Calu3 (cell line): ENCODE results near the gene ZXDB. TPM values are rescaled to one million over a fixed set of nuclear protein-coding genes. Genes with fewer than 3 reads are reported as not detected.

Experiments used
- BruUV-seq: library from RNA; stranded (reverse); fragments of 400-500 nt; replicated peaks from 2 replicates; lab custom pipeline; 2021; lab: Mats Ljungman, UMichigan
- CTCF ChIA-PET: fragments of 300-600 bp; sonication (Branson Sonifier 250); formaldehyde crosslinking; loops from one replicate; lab custom pipeline; 2022; ENCODE audit warnings: antibody characterized with exemption; lab: Charles Lee
- DNase-seq: peaks from one replicate; pipeline ENCODE4 v3.0.0; 2022
- H3K27ac Mint-ChIP-seq: one replicate; pipeline ENCODE4 v1.8.0; 2022; ENCODE audit warnings: mixed read lengths; ENCODE audit not compliant: unreplicated experiment
- H3K27me3 Mint-ChIP-seq: one replicate; pipeline ENCODE4 v1.8.0; 2022; ENCODE audit warnings: mixed read lengths; ENCODE audit not compliant: unreplicated experiment
- H3K36me3 Mint-ChIP-seq: one replicate; pipeline ENCODE4 v1.8.0; 2022; ENCODE audit warnings: mild to moderate bottlenecking, moderate library complexity, mixed read lengths; ENCODE audit not compliant: insufficient read depth, unreplicated experiment
- H3K4me1 Mint-ChIP-seq: one replicate; pipeline ENCODE4 v1.8.0; 2022; ENCODE audit warnings: mild to moderate bottlenecking, low read depth, mixed read lengths; ENCODE audit not compliant: unreplicated experiment
- H3K4me3 Mint-ChIP-seq: one replicate; pipeline ENCODE4 v1.8.0; 2022; ENCODE audit warnings: mild to moderate bottlenecking, low read depth, moderate library complexity, mixed read lengths; ENCODE audit not compliant: unreplicated experiment
- H3K9me3 Mint-ChIP-seq: one replicate; pipeline ENCODE4 v1.8.0; 2022; ENCODE audit warnings: low read depth, mixed read lengths; ENCODE audit not compliant: unreplicated experiment
- intact Hi-C: fragments of 100-400 bp; cut with micrococcal nuclease; formaldehyde crosslinking; loops from one replicate; pipeline ENCODE4 v1.10.0; 2022; ENCODE audit not compliant: unreplicated experiment
- total RNA-seq: library from RNA; stranded (reverse); gene quantifications from 2 replicates; pipeline ENCODE4 v1.2.3, GENCODE V29; 2022
- TF ChIP-seq, protein P1 (sequence below): fragments of 200-600 bp; IDR thresholded peaks from one replicate; pipeline ENCODE4 v1.8.0; 2022; ENCODE audit warnings: antibody characterized with exemption; ENCODE audit not compliant: unreplicated experiment

ZXDB gene
- total RNA-seq, 1 experiment from 2014 or later: 8.8 TPM

DNA sequence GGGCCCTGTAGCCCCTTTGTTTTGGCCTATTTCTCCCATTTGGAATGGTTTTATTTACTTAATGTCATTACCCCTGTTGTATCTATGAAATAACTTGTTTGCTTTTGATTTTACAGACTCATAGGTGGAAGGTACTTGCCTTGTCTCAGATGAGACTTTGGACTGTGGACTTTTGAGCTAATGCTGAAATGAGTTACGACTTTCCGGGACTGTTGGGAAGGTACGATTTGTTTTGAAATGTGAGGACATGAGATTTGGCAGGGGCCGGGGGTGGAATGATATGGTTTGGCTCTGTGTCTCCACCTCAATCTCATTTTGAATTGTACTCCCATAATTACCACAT lies 48.8 kb downstream of the ZXDB start:
- no TSS peak for BruUV-seq
- Mint-ChIP-seq H3K27me3 (no peaks in the 10 kb centered on the region), H3K4me1 (no peaks in the 10 kb centered on the region), H3K4me3 (no peak overlapping the region), H3K36me3 (no peaks in the 10 kb centered on the region), H3K27ac (no peak overlapping the region), H3K9me3 (peaks cover 9% of the 10 kb centered on the region)
- CTCF ChIA-PET: no interaction called here
- DNase-seq: no peak
- TF ChIP-seq, protein P1, sequence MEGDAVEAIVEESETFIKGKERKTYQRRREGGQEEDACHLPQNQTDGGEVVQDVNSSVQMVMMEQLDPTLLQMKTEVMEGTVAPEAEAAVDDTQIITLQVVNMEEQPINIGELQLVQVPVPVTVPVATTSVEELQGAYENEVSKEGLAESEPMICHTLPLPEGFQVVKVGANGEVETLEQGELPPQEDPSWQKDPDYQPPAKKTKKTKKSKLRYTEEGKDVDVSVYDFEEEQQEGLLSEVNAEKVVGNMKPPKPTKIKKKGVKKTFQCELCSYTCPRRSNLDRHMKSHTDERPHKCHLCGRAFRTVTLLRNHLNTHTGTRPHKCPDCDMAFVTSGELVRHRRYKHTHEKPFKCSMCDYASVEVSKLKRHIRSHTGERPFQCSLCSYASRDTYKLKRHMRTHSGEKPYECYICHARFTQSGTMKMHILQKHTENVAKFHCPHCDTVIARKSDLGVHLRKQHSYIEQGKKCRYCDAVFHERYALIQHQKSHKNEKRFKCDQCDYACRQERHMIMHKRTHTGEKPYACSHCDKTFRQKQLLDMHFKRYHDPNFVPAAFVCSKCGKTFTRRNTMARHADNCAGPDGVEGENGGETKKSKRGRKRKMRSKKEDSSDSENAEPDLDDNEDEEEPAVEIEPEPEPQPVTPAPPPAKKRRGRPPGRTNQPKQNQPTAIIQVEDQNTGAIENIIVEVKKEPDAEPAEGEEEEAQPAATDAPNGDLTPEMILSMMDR: no peak
- intact Hi-C loops: no loop called here

DNA sequence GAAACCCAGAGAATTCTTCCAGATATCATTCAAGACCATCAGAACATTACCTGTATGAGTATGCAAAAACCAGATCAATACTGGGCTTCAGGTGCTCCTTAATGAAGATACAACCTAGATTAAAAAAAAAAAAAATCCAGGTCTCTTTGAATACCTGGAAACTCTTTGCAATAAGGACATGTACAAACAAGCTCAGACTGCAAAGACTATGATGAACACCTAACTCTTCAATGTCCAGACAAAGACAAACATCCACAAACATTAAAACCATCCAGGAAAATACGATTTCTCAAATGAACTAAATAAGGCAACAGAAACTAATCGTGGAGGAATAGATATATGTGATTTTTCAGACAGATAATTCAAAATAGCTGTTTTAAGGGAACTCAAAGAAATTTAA lies 49.5 kb downstream of the ZXDB start:
- H3K27me3 Mint-ChIP-seq: no peaks in the 10 kb centered on the region
- intact Hi-C loops: no loop called here
- H3K27ac Mint-ChIP-seq: no peak overlapping the region
- TF ChIP-seq, protein P1: no peak
- H3K9me3 Mint-ChIP-seq: peaks cover 9% of the 10 kb centered on the region
- CTCF ChIA-PET: no interaction called here
- no peaks in the 10 kb centered on the region for H3K36me3 Mint-ChIP-seq
- H3K4me1 Mint-ChIP-seq: no peaks in the 10 kb centered on the region
- no peak for DNase-seq
- H3K4me3 Mint-ChIP-seq: no peak overlapping the region
- no TSS peak for BruUV-seq

DNA sequence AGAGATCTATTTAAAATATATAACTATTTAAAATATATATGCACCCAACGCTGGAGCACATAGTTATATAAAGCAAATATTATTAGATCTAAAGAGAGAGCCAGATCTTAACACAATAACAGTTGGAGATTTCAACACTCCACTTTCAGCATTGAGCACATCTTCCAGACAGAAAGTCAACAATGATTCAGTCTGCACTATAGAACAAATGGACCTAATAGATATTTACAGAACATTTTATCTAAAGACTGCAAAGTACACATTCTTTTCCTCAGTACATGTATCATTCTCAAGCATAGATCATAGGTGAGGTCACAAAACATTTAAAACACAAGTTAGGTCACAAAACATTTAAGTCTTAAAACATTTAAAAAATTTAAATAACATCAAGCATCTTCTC lies 51.9 kb downstream of the ZXDB start:
- DNase-seq: no peak
- CTCF ChIA-PET: no interaction called here
- H3K27me3 Mint-ChIP-seq: no peaks in the 10 kb centered on the region
- H3K27ac Mint-ChIP-seq: no peak overlapping the region
- intact Hi-C loops: no loop called here
- H3K9me3 Mint-ChIP-seq: peaks cover 9% of the 10 kb centered on the region
- BruUV-seq: no TSS peak
- no peaks in the 10 kb centered on the region for H3K4me1 Mint-ChIP-seq
- no peak overlapping the region for H3K4me3 Mint-ChIP-seq
- no peaks in the 10 kb centered on the region for H3K36me3 Mint-ChIP-seq
- TF ChIP-seq, protein P1: no peak

DNA sequence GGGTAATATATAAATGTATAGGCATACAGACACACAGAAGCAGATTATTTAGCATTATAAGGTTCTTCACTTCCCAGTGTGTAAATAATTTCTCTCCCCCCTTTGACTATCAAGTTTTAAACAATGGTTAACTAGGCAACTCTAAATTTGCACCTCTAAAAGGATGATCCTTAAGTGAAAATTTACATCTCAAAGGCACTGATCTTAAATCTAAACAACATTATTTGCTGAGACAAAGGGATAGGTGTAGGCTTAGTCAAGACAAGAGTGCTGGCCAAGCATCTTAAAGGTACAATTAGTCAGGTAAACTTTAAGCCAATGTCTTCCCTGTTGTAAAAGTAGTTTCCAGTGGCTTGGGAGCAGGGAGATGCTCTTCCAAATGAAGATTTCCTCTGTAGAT lies 55.2 kb downstream of the ZXDB start:
- intact Hi-C loops: no loop called here
- no peak for DNase-seq
- H3K27me3 Mint-ChIP-seq: no peaks in the 10 kb centered on the region
- no peak overlapping the region for H3K27ac Mint-ChIP-seq
- H3K36me3 Mint-ChIP-seq: no peaks in the 10 kb centered on the region
- H3K4me3 Mint-ChIP-seq: no peak overlapping the region
- BruUV-seq: no TSS peak
- TF ChIP-seq, protein P1: no peak
- no peaks in the 10 kb centered on the region for H3K4me1 Mint-ChIP-seq
- CTCF ChIA-PET: no interaction called here
- H3K9me3 Mint-ChIP-seq: peaks cover 3% of the 10 kb centered on the region

Other genes starting within 250 kb of the ZXDB start
- not detected in 2 replicates for gene NLRP2B, start 88.2 kb downstream of the ZXDB start, total RNA-seq